Neural cell (in vitro differentiated cells): ENCODE data around the gene SLC44A1. TPM values are rescaled to one million over a fixed set of nuclear protein-coding genes. Genes with fewer than 3 reads are reported as not detected.

Source experiments
- H2AFZ ChIP-seq: fragments of 200-600, 300-800 bp; sonication (generic), shearing (Covaris generic); 2 replicates; pipeline ENCODE4 v1.6.0; 2014; ENCODE audit warnings: low read depth, mild to moderate bottlenecking, antibody characterized with exemption, low read length, moderate library complexity
- H3F3A ChIP-seq: fragments of 200-600 bp; shearing (Covaris generic); 2 replicates; pipeline ENCODE4 v1.6.1; 2016; ENCODE audit warnings: mild to moderate bottlenecking, moderate library complexity, mixed read lengths, antibody characterized with exemption, low read length; ENCODE audit not compliant: insufficient read depth, poor library complexity, severe bottlenecking
- H3K27ac ChIP-seq: fragments of 200-600, 300-800 bp; sonication (generic), shearing (Covaris generic); 2 replicates; pipeline ENCODE4 v1.5.1; 2014; ENCODE audit warnings: mild to moderate bottlenecking, low read length, moderate library complexity
- H3K27me3 ChIP-seq: fragments of 300-800, 200-600 bp; sonication (generic), shearing (Covaris generic); 2 replicates; pipeline ENCODE4 v1.6.0; 2014; ENCODE audit warnings: mild to moderate bottlenecking, low read depth, low read length, moderate library complexity; ENCODE audit not compliant: insufficient read depth
- H3K36me3 ChIP-seq: fragments of 300-800, 200-600 bp; sonication (generic), shearing (Covaris generic); 2 replicates; pipeline ENCODE4 v1.5.1; 2014; ENCODE audit warnings: mild to moderate bottlenecking, antibody characterized with exemption, low read length, moderate library complexity; ENCODE audit not compliant: insufficient read depth
- H3K4me2 ChIP-seq: fragments of 300-800, 200-600 bp; sonication (generic), shearing (Covaris generic); 2 replicates; pipeline ENCODE4 v1.6.0; 2014; ENCODE audit warnings: mild to moderate bottlenecking, low read length
- H3K4me3 ChIP-seq: fragments of 300-800, 200-600 bp; sonication (generic), shearing (Covaris generic); 2 replicates; pipeline ENCODE4 v1.5.1; 2014; ENCODE audit warnings: mild to moderate bottlenecking, low read length, moderate library complexity
- H3K79me2 ChIP-seq: fragments of 200-600 bp; shearing (Covaris generic); replicated peaks from 2 replicates; pipeline ENCODE4 v1.6.0; 2014; ENCODE audit warnings: mild to moderate bottlenecking, low read length, moderate library complexity; ENCODE audit not compliant: insufficient read depth
- H3K9ac ChIP-seq: fragments of 300-800, 200-600 bp; sonication (generic), shearing (Covaris generic); 2 replicates; pipeline ENCODE4 v1.6.1; 2016; ENCODE audit warnings: mild to moderate bottlenecking, low read length, mixed read lengths
- H3K9me2 ChIP-seq: fragments of 200-600 bp; shearing (Covaris generic); 2 replicates; pipeline ENCODE4 v1.6.1; 2016; ENCODE audit warnings: mild to moderate bottlenecking, low read length, mixed read lengths; ENCODE audit not compliant: insufficient read depth
- H3K9me3 ChIP-seq: fragments of 200-600, 300-800 bp; sonication (generic), shearing (Covaris generic); 2 replicates; pipeline ENCODE4 v1.6.1; 2016; ENCODE audit warnings: mild to moderate bottlenecking, mixed run types, low read length, moderate library complexity, mixed read lengths
- H4K20me1 ChIP-seq: fragments of 200-600 bp; shearing (Covaris generic); 2 replicates; pipeline ENCODE4 v1.6.1; 2016; ENCODE audit warnings: mild to moderate bottlenecking, mixed run types; ENCODE audit not compliant: insufficient read depth
- CTCF ChIP-seq: fragments of 450-650 bp; IDR thresholded peaks from 2 replicates; pipeline ENCODE4 v1.5.1; 2014; ENCODE audit warnings: antibody characterized with exemption, mild to moderate bottlenecking, moderate library complexity; ENCODE audit not compliant: poor library complexity, severe bottlenecking
- EP300 ChIP-seq: fragments of 450-650 bp; conservative IDR thresholded peaks from 2 replicates; pipeline ENCODE4 v1.6.1; 2014; ENCODE audit warnings: antibody characterized with exemption, mild to moderate bottlenecking, moderate library complexity; ENCODE audit not compliant: poor library complexity, severe bottlenecking
- EZH2 ChIP-seq: fragments of 200-600, 300-800 bp; shearing (Covaris generic), sonication (generic); IDR thresholded peaks from 2 replicates; pipeline ENCODE4 v1.6.1; 2014; ENCODE audit warnings: antibody characterized with exemption, low read length, borderline replicate concordance, mild to moderate bottlenecking; ENCODE audit not compliant: insufficient read depth, poor library complexity, severe bottlenecking
- MXI1 ChIP-seq: fragments of 450-650 bp; conservative IDR thresholded peaks from 2 replicates; pipeline ENCODE4 v1.6.1; 2014; ENCODE audit warnings: antibody characterized with exemption, mild to moderate bottlenecking; ENCODE audit not compliant: poor library complexity, severe bottlenecking
- POLR2AphosphoS5 ChIP-seq: IDR thresholded peaks from 2 replicates; pipeline ENCODE4 v1.6.1; 2012
- RAD21 ChIP-seq: fragments of 450-650 bp; conservative IDR thresholded peaks from 2 replicates; pipeline ENCODE4 v1.6.1; 2014; ENCODE audit warnings: antibody characterized with exemption, mild to moderate bottlenecking, moderate library complexity
- REST ChIP-seq: IDR thresholded peaks from 2 replicates; pipeline ENCODE4 v1.6.1; 2012; ENCODE audit warnings: borderline replicate concordance
- SMC3 ChIP-seq: fragments of 450-650 bp; conservative IDR thresholded peaks from 2 replicates; pipeline ENCODE4 v1.6.1; 2014; ENCODE audit warnings: antibody characterized with exemption, mild to moderate bottlenecking, moderate library complexity; ENCODE audit not compliant: poor library complexity
- TAF1 ChIP-seq: IDR thresholded peaks from 2 replicates; pipeline ENCODE4 v1.6.1; 2012; ENCODE audit warnings: low read depth
- polyA plus RNA-seq: library from polyadenylated mRNA; depleted of rRNA; stranded (reverse); fragments of >200 nt; gene quantifications from 2 replicates; pipeline ENCODE4 v1.2.3, GENCODE V29; 2014

Gene SLC44A1
- polyA plus RNA-seq, 1 donor from 2014 or later: 3.9 TPM

GRCh38 chr9:105385381-105385985 is 141.0 kb downstream of the SLC44A1 start:
- TF ChIP-seq REST: no peak
- no peak for TF ChIP-seq SMC3
- no peak for TF ChIP-seq TAF1
- no peak for TF ChIP-seq MXI1
- TF ChIP-seq CTCF: no peak
- no peak for TF ChIP-seq EP300
- no peak for TF ChIP-seq EZH2
- no peak for TF ChIP-seq POLR2AphosphoS5
- TF ChIP-seq RAD21: no peak
- H3K79me2 ChIP-seq: no peaks in the 10 kb centered on the region
- H3K4me3 ChIP-seq: no peak overlapping the region
- no peak overlapping the region for H3K4me2 ChIP-seq
- H2AFZ ChIP-seq: no peak overlapping the region
- no peaks in the 10 kb centered on the region for H3K27me3 ChIP-seq
- no peaks in the 10 kb centered on the region for H3K9me2 ChIP-seq
- no peaks in the 10 kb centered on the region for H4K20me1 ChIP-seq
- H3K27ac ChIP-seq: no peak overlapping the region
- no peaks in the 10 kb centered on the region for H3F3A ChIP-seq
- no peaks in the 10 kb centered on the region for H3K36me3 ChIP-seq
- no peaks in the 10 kb centered on the region for H3K9me3 ChIP-seq
- H3K9ac ChIP-seq: no peak overlapping the region

- no peak overlapping the region for H3K4me3 ChIP-seq
- H3K27me3 ChIP-seq: no peaks in the 10 kb centered on the region
- no peaks in the 10 kb centered on the region for H3K9me3 ChIP-seq
- no peaks in the 10 kb centered on the region for H3K9me2 ChIP-seq
- H3K36me3 ChIP-seq: no peaks in the 10 kb centered on the region
- no peak overlapping the region for H2AFZ ChIP-seq
- H3F3A ChIP-seq: no peaks in the 10 kb centered on the region
- no peak overlapping the region for H3K9ac ChIP-seq
- no peaks in the 10 kb centered on the region for H4K20me1 ChIP-seq
- no peak overlapping the region for H3K4me2 ChIP-seq
- no peak overlapping the region for H3K27ac ChIP-seq
- no peaks in the 10 kb centered on the region for H3K79me2 ChIP-seq
- TF ChIP-seq RAD21 (no peak), TAF1 (no peak), EZH2 (no peak), REST (no peak), MXI1 (no peak), CTCF (no peak), EP300 (no peak)
Observed at GRCh38 chr9:105389796-105390195, 145.3 kb downstream of the SLC44A1 start.
